Measurements from ENCODE around the gene RNF220.

RNF220 gene

DNA sequence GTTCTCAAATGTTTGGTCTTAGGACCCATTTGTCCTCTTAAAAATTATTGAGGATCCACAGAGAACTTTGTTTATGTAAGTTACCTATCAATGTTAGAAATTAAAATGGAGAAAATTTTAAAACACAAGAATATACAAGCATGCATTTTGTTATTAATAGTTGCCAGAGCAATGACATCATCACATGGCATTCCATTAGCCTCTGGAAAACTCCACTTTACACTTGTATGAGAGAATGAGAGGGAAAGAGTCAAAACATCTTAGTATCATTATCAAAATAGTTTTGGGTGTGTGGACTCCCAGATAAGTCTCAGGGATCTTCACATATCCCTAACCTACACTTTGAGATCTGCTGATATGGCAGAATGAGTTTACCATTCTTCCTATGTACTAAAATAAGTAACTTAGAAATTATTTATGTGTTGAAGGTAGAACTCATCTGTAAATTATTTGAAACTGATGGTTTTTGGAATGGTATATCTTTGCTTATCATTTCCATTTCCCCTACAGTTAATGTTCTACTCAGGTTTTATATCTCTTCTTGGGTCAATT is 48.8 kb downstream of the RNF220 start:
- Histone ChIP-seq H3K4me1 (ENCODE audit: insufficient read depth, low read length, severe bottlenecking) (no peaks in the 10 kb centered on the region), H3F3A (ENCODE audit: insufficient read depth, low read length) (no peaks in the 10 kb centered on the region), H3K9me2 (ENCODE audit: low read depth, low read length) (no peaks in the 10 kb centered on the region), H3K27ac (ENCODE audit: low read depth, low read length, poor library complexity, severe bottlenecking) (no peak overlapping the region), H3K9me3 (ENCODE audit: low read length) (no peaks in the 10 kb centered on the region), H4K20me1 (ENCODE audit: insufficient read depth, low read length) (no peaks in the 10 kb centered on the region), H3K36me3 (ENCODE audit: insufficient read depth, low read length) (no peaks in the 10 kb centered on the region), H2AFZ (ENCODE audit: low read length) (no peak overlapping the region), H3K4me2 (ENCODE audit: low read length) (no peak overlapping the region), H3K4me3 (ENCODE audit: low read depth, low read length, poor library complexity, severe bottlenecking) (no peak overlapping the region), H3K79me2 (ENCODE audit: insufficient read depth, low read length) (no peaks in the 10 kb centered on the region), H3K9ac (ENCODE audit: low read length) (no peak overlapping the region), H3K27me3 (ENCODE audit: insufficient read depth, low read length) (peaks cover 5% of the 10 kb centered on the region; the same call in 1 of the 2 replicates)
- TF ChIP-seq EZH2 (IDR thresholded peaks at IDR 0.05; ENCODE audit: borderline replicate concordance, low read length): no peak

DNA sequence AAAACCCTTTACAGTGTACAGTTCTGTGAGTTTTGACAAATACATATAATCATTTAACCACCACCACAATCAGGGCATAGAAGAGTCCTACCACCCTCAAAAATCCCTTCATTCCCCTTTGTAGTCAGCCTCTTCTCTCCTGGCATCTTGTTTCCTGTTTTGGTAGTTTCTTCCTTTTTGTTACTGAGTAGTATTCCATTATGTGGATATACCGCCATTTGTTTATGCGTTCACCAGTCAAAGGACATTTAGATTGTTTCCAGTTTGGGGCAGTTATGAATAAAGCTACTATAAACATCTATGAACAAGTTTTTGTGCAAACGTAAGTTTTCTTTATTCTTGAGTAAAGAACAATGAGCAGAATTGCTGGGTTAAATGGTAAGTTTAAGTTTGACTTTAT is 49.6 kb downstream of the RNF220 start:
- no peak overlapping the region for H3K4me2 ChIP-seq (ENCODE audit: low read length)
- H3K4me1 ChIP-seq (ENCODE audit: insufficient read depth, low read length, severe bottlenecking): no peaks in the 10 kb centered on the region
- TF ChIP-seq CTCF (IDR thresholded peaks at IDR 0.05; ENCODE audit: low read length): no peak
- no peak for TF ChIP-seq EZH2 (IDR thresholded peaks at IDR 0.05; ENCODE audit: borderline replicate concordance, low read length)
- no peaks in the 10 kb centered on the region for H3F3A ChIP-seq (ENCODE audit: insufficient read depth, low read length)
- no peak overlapping the region for H3K27ac ChIP-seq (ENCODE audit: low read depth, low read length, poor library complexity, severe bottlenecking)
- no peak overlapping the region for H2AFZ ChIP-seq (ENCODE audit: low read length)
- no peaks in the 10 kb centered on the region for H3K9me3 ChIP-seq (ENCODE audit: low read length)
- no peak overlapping the region for H3K9ac ChIP-seq (ENCODE audit: low read length)
- H3K4me3 ChIP-seq (ENCODE audit: low read depth, low read length, poor library complexity, severe bottlenecking): no peak overlapping the region
- peaks cover 5% of the 10 kb centered on the region; the same call in 1 of the 2 replicates for H3K27me3 ChIP-seq (ENCODE audit: insufficient read depth, low read length)
- H4K20me1 ChIP-seq (ENCODE audit: insufficient read depth, low read length): no peaks in the 10 kb centered on the region
- no peaks in the 10 kb centered on the region for H3K36me3 ChIP-seq (ENCODE audit: insufficient read depth, low read length)
- H3K79me2 ChIP-seq (ENCODE audit: insufficient read depth, low read length): no peaks in the 10 kb centered on the region
- H3K9me2 ChIP-seq (ENCODE audit: low read depth, low read length): no peaks in the 10 kb centered on the region

GRCh38 chr1:44460107-44460882 is 55.2 kb downstream of the RNF220 start:
- H3K4me3 ChIP-seq (ENCODE audit: low read depth, low read length, poor library complexity, severe bottlenecking): no peak overlapping the region
- H3F3A ChIP-seq (ENCODE audit: insufficient read depth, low read length): no peaks in the 10 kb centered on the region
- H3K36me3 ChIP-seq (ENCODE audit: insufficient read depth, low read length): no peaks in the 10 kb centered on the region
- no peaks in the 10 kb centered on the region for H3K4me1 ChIP-seq (ENCODE audit: insufficient read depth, low read length, severe bottlenecking)
- H3K27me3 ChIP-seq (ENCODE audit: insufficient read depth, low read length): peaks cover under 1% of the 10 kb centered on the region; the same call in 1 of the 2 replicates
- H4K20me1 ChIP-seq (ENCODE audit: insufficient read depth, low read length): no peaks in the 10 kb centered on the region
- no peaks in the 10 kb centered on the region for H3K9me3 ChIP-seq (ENCODE audit: low read length)
- H3K79me2 ChIP-seq (ENCODE audit: insufficient read depth, low read length): no peaks in the 10 kb centered on the region
- no peak for TF ChIP-seq EZH2 (IDR thresholded peaks at IDR 0.05; ENCODE audit: borderline replicate concordance, low read length)
- TF ChIP-seq CTCF (IDR thresholded peaks at IDR 0.05; ENCODE audit: low read length): no peak
- no peak overlapping the region for H3K27ac ChIP-seq (ENCODE audit: low read depth, low read length, poor library complexity, severe bottlenecking)
- H3K4me2 ChIP-seq (ENCODE audit: low read length): no peak overlapping the region
- H3K9ac ChIP-seq (ENCODE audit: low read length): no peak overlapping the region
- H2AFZ ChIP-seq (ENCODE audit: low read length): no peak overlapping the region
- no peaks in the 10 kb centered on the region for H3K9me2 ChIP-seq (ENCODE audit: low read depth, low read length)
